ENCODE results near the gene ZMYND12.

The ZMYND12 gene

DNA sequence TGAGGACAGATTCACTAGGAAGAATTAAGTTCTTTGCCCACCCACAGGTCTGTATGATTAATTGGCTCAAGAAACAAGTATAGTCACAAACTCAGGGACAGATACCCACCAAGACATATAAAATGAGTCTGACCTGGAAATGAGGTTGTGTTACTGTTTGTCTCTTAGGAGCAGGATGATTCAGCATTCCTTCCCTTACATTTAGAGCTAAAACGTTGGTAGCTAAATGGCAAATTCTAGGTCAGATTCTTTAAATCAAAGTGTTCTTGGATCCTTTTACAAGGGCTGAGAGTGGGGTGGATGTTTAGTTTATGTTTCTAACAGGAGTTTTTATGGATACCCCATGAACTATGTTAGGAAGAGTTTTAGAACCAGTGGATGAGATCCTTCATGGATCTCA is 70.5 kb downstream of the ZMYND12 start:
- DNase-seq = no peak

DNA sequence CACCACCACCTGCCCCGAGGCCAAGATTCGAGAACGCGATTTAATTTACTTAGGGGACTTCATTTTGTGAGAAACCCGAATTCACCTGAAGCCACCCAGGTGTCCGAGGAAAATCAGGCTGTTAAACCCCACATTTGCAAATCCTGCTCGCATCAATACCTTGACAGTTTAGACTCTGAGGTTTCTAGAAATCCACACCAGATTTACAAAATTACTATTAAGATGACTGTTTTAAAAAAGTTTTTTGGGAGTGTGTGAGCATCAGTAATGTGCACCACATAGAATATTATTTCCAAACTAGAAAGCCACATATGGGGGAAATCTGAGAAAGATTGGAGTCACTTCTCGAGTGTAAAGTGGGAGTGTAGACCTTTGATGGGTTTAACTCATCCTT is 74.5 kb downstream of the ZMYND12 start:
- no peak for DNase-seq

GRCh38 chr1:42380586-42381279 is 75.1 kb downstream of the ZMYND12 start, which contains the start of gene RIMKLA:
Gene RIMKLA, plus strand, starts transcription at chr1:42380792. Its CDS starts 143 bp downstream, at chr1:42380935.
- no peak for DNase-seq

Measured in GF-D8 (cell line).